Gastrocnemius medialis (tissue), 4 donors: ENCODE results near the gene PDE4D. TPM values are rescaled to one million over a fixed set of nuclear protein-coding genes. Genes with fewer than 3 reads are reported as not detected.

Experiments
- ATAC-seq, 2 donors: fragments of 150-250 bp; one replicate each; pipeline ENCODE4 v1.9.1; 2016
- DNase-seq, 2 donors: peaks; one replicate each; pipeline ENCODE4 v3.0.0-alpha.2; 2019
- H3K27ac ChIP-seq, 4 donors: fragments of 200-600 bp; sonication (generic); 1 replicate in 1 of 4; 2 replicates in 3 of 4; pipeline ENCODE4 v1.5.1; 2016 to 2018; ENCODE audit warnings: mild to moderate bottlenecking in 2 of 4, moderate library complexity in 1 of 4
- H3K27me3 ChIP-seq, 3 donors: fragments of 200-600 bp; sonication (generic) in 2 of 3; 1 replicate in 1 of 3; 2 replicates in 2 of 3; pipeline versions ENCODE4 v1.5.1 to v1.6.0; 2016 to 2019; ENCODE audit warnings: mild to moderate bottlenecking in 1 of 3, moderate library complexity in 1 of 3
- H3K36me3 ChIP-seq, 2 donors: fragments of 200-600 bp; sonication (generic) in 1 of 2; one replicate each; pipeline ENCODE4 v1.5.1; 2017 to 2018
- H3K4me1 ChIP-seq, 2 donors: fragments of 200-600 bp; sonication (generic) in 1 of 2; one replicate each; pipeline ENCODE4 v1.5.1; 2016 to 2017; ENCODE audit warnings: mild to moderate bottlenecking in 2 of 2
- H3K4me3 ChIP-seq, 4 donors: fragments of 200-600 bp; sonication (generic) in 3 of 4; 1 replicate in 1 of 4; 2 replicates in 3 of 4; pipeline ENCODE4 v1.5.1; 2016 to 2019; ENCODE audit warnings: mild to moderate bottlenecking in 2 of 4
- H3K9me3 ChIP-seq, 3 donors: fragments of 200-600 bp; sonication (generic) in 2 of 3; 1 replicate in 1 of 3; 2 replicates in 2 of 3; pipeline ENCODE4 v1.5.1; 2016 to 2019
- POLR2A ChIP-seq, 2 donors: fragments of 450-650 bp; IDR thresholded peaks; one replicate each; pipeline ENCODE4 v1.6.1; 2017; ENCODE audit warnings: antibody characterized with exemption in 2 of 2, mild to moderate bottlenecking in 2 of 2, moderate library complexity in 2 of 2
- in situ Hi-C, 4 donors: fragments of 200-750 bp; cut with MboI; loops; one replicate each; pipeline versions ENCODE4 v1.15.0 to v1.8.0; 2017; ENCODE audit warnings: low sequenced_read_pairs in 4 of 4
- intact Hi-C: fragments of 100-400 bp; cut with DNase I; formaldehyde crosslinking; loops from one replicate; pipeline ENCODE4 v1.15.1; 2023; ENCODE audit warnings: low total_unique reads
- total RNA-seq, 4 donors: library from RNA; depleted of rRNA; stranded (reverse); fragments of >200 nt; gene quantifications; one replicate each; pipeline versions ENCODE4 v1.1.0 to v1.2.3, GENCODE V29; 2016
- TF ChIP-seq, protein P1 (sequence below), 5 experiments: fragments of 450-650 bp in 3 of 5; fragments of 200-600 bp in 2 of 5; sonication (generic) in 2 of 5; IDR thresholded peaks in 4 of 5; conservative IDR thresholded peaks in 1 of 5; 1 replicate in 4 of 5; 2 replicates in 1 of 5; pipeline ENCODE4 v1.5.1; 2016 to 2019; ENCODE audit warnings: antibody characterized with exemption in 5 of 5, mild to moderate bottlenecking in 3 of 5, moderate library complexity in 3 of 5

Gene PDE4D
- total RNA-seq, 4 donors from 2014 or later: 133 to 223 (median 185) TPM

- Histone ChIP-seq H3K27ac (no peak overlapping the region), H3K27me3 (no peaks in the 10 kb centered on the region), H3K4me3 (no peak overlapping the region), H3K9me3 (no peaks in the 10 kb centered on the region), H3K4me1 (peaks cover 12 to 33% of the 10 kb centered on the region in 2 donors), H3K36me3 (no peaks in the 10 kb centered on the region)
- intact Hi-C loops (no loop called here), in situ Hi-C loops (no loop called here)
- TF ChIP-seq, protein P1, sequence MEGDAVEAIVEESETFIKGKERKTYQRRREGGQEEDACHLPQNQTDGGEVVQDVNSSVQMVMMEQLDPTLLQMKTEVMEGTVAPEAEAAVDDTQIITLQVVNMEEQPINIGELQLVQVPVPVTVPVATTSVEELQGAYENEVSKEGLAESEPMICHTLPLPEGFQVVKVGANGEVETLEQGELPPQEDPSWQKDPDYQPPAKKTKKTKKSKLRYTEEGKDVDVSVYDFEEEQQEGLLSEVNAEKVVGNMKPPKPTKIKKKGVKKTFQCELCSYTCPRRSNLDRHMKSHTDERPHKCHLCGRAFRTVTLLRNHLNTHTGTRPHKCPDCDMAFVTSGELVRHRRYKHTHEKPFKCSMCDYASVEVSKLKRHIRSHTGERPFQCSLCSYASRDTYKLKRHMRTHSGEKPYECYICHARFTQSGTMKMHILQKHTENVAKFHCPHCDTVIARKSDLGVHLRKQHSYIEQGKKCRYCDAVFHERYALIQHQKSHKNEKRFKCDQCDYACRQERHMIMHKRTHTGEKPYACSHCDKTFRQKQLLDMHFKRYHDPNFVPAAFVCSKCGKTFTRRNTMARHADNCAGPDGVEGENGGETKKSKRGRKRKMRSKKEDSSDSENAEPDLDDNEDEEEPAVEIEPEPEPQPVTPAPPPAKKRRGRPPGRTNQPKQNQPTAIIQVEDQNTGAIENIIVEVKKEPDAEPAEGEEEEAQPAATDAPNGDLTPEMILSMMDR (IDR thresholded peaks at IDR 0.05 in 4 of 5, conservative IDR thresholded peaks at IDR 0.05 in 1 of 5): no peak
- TF ChIP-seq POLR2A (IDR thresholded peaks at IDR 0.05): no peak
- no peak for DNase-seq
- ATAC-seq: no peak
Measured at GRCh38 chr5:59436364-59437148, 457.0 kb downstream of the PDE4D start.

DNA sequence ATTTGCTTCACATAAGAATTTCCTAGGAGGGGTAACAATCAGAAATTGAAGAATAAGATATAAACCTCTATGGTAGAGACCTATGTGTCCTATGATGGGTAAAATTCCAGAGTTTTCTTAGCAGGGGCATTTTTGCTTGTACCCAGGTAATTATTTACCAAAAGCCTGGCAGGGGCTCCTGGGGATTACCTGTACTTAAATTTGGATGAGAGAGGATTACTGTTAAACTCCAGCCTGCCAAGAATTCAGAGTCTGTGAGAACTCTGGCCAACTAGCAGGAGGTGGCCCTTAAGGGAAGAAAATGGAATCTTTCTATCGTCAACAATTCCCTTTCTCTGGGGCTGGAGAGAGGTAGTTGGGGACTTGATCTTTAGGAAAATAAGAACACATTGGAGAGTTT is 460.4 kb downstream of the PDE4D start:
- Histone ChIP-seq H3K27me3 (no peaks in the 10 kb centered on the region), H3K9me3 (no peaks in the 10 kb centered on the region), H3K4me3 (no peak overlapping the region), H3K27ac (no peak overlapping the region), H3K36me3 (no peaks in the 10 kb centered on the region), H3K4me1 (peaks cover 6 to 15% of the 10 kb centered on the region in 2 donors)
- no peak for DNase-seq
- TF ChIP-seq, protein P1 (IDR thresholded peaks at IDR 0.05 in 4 of 5, conservative IDR thresholded peaks at IDR 0.05 in 1 of 5): no peak
- TF ChIP-seq POLR2A (IDR thresholded peaks at IDR 0.05): no peak
- ATAC-seq: no peak
- intact Hi-C loops: no loop called here
- in situ Hi-C loops: no loop called here

GRCh38 chr5:59430066-59430685 is 463.4 kb downstream of the PDE4D start:
- H3K27me3 ChIP-seq: no peaks in the 10 kb centered on the region
- peaks cover 0 to 9% of the 10 kb centered on the region in 2 donors for H3K4me1 ChIP-seq
- no peak for TF ChIP-seq POLR2A (IDR thresholded peaks at IDR 0.05)
- TF ChIP-seq, protein P1 (IDR thresholded peaks at IDR 0.05 in 4 of 5, conservative IDR thresholded peaks at IDR 0.05 in 1 of 5): no peak
- no peak for ATAC-seq
- peak overlapping the region in 1 of 4 donors; percentile 8 for H3K27ac ChIP-seq
- no peaks in the 10 kb centered on the region for H3K36me3 ChIP-seq
- in situ Hi-C loops: no loop called here
- intact Hi-C loops: no loop called here
- no peak for DNase-seq
- H3K9me3 ChIP-seq: no peaks in the 10 kb centered on the region
- H3K4me3 ChIP-seq: no peak overlapping the region

DNA sequence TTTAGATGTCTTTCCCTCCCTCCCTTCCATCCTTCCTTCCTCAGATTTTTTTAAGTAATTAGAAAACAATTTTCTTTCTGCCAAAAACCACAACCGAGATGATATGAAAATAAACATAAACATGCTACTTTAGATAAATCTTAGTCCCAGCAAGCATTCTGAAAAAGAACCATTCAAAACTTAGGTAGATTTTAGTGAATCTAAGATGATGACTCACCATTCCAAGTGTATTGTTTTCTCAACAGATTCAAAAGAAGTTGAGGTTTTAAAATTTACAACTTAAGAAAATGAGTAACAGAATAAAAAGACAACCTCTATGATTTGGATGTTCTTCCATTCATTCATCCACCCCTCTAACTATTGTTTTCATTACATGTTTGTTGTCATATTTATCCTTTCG is 465.1 kb downstream of the PDE4D start:
- in situ Hi-C loops: no loop called here

More for the DNA sequence above, 465.1 kb downstream of the PDE4D start:
- no peaks in the 10 kb centered on the region for H3K36me3 ChIP-seq
- no peaks in the 10 kb centered on the region for H3K27me3 ChIP-seq
- intact Hi-C loops: no loop called here
- DNase-seq (no peak), ATAC-seq (no peak)
- peaks cover 0 to 12% of the 10 kb centered on the region in 2 donors for H3K4me1 ChIP-seq
- TF ChIP-seq, protein P1 (IDR thresholded peaks at IDR 0.05 in 4 of 5, conservative IDR thresholded peaks at IDR 0.05 in 1 of 5): no peak
- TF ChIP-seq POLR2A (IDR thresholded peaks at IDR 0.05): no peak
- H3K4me3 ChIP-seq: no peak overlapping the region
- H3K9me3 ChIP-seq: no peaks in the 10 kb centered on the region
- H3K27ac ChIP-seq: no peak overlapping the region
